Natural killer cell (primary cell): ENCODE data around the gene P2RX7. TPM values are rescaled to one million over a fixed set of nuclear protein-coding genes. Genes with fewer than 3 reads are reported as not detected.
A peak's percentile ranks its signal among the peaks of the same experiment; 100 is the strongest.

ENCODE experiments used
- ATAC-seq, 3 donors: fragments of 150-1000 bp in 2 of 3; fragments of 200-7000 bp in 1 of 3; cut with Tn5 transposase; 1 replicate in 1 of 3; 2 replicates in 2 of 3; pipeline ENCODE4 v1.10.0; 2021; ENCODE audit warnings: mild to moderate bottlenecking in 2 of 3, moderate library complexity in 2 of 3
- DNase-seq, 2 donors: peaks; one replicate each; pipeline versions ENCODE4 v3.0.0 to v3.0.0-alpha.2; 2013 to 2021; ENCODE audit warnings: mixed read lengths in 1 of 2
- H3K27ac ChIP-seq: one replicate; pipeline ENCODE4 v1.5.1; 2013; ENCODE audit warnings: mild to moderate bottlenecking, low read length
- H3K27me3 ChIP-seq: one replicate; pipeline ENCODE4 v1.6.1; 2013; ENCODE audit warnings: low read length; ENCODE audit not compliant: control insufficient read depth, insufficient read depth
- H3K36me3 ChIP-seq: one replicate; pipeline ENCODE4 v1.6.1; 2013; ENCODE audit warnings: low read length; ENCODE audit not compliant: control insufficient read depth, insufficient read depth
- H3K4me1 ChIP-seq: one replicate; pipeline ENCODE4 v1.6.1; 2013; ENCODE audit warnings: low read length; ENCODE audit not compliant: control insufficient read depth, insufficient read depth
- H3K4me3 ChIP-seq: one replicate; pipeline ENCODE4 v1.5.1; 2013; ENCODE audit warnings: low read length
- H3K9me3 ChIP-seq: one replicate; pipeline ENCODE4 v1.6.1; 2013; ENCODE audit warnings: low read length; ENCODE audit not compliant: control insufficient read depth, insufficient read depth
- H3K27ac Mint-ChIP-seq, 2 donors: one replicate each; pipeline ENCODE4 v1.8.0; 2022; ENCODE audit warnings: mild to moderate bottlenecking in 2 of 2, mixed read lengths in 2 of 2, moderate library complexity in 1 of 2
- H3K27me3 Mint-ChIP-seq, 2 donors: one replicate each; pipeline ENCODE4 v1.8.0; 2022; ENCODE audit warnings: low read depth in 2 of 2, mixed read lengths in 2 of 2
- H3K36me3 Mint-ChIP-seq: one replicate; pipeline ENCODE4 v1.8.0; 2022; ENCODE audit warnings: mixed read lengths
- H3K4me1 Mint-ChIP-seq, 2 donors: one replicate each; pipeline ENCODE4 v1.8.0; 2022; ENCODE audit warnings: mixed read lengths in 2 of 2
- H3K4me3 Mint-ChIP-seq: one replicate; pipeline ENCODE4 v1.8.0; 2022; ENCODE audit warnings: mild to moderate bottlenecking, moderate library complexity, mixed read lengths
- H3K9me3 Mint-ChIP-seq, 2 donors: one replicate each; pipeline ENCODE4 v1.8.0; 2022; ENCODE audit warnings: mixed read lengths in 2 of 2
- CTCF ChIP-seq: fragments of 200-600 bp; IDR thresholded peaks from one replicate; pipeline ENCODE4 v1.8.0; 2022; ENCODE audit warnings: antibody characterized with exemption
- WGBS: methylation state at CpG from one replicate; pipeline ENCODE4 v1.1.7; 2013; ENCODE audit warnings: missing lambda C conversion rate; ENCODE audit not compliant: insufficient coverage; 5-methylcytosine and 5-hydroxymethylcytosine counted together
- intact Hi-C: fragments of 100-400 bp; cut with micrococcal nuclease; formaldehyde crosslinking; loops from one replicate; pipeline ENCODE4 v1.14.2; 2022
- total RNA-seq, 4 donors: library from RNA; stranded (reverse); fragments of 120-200 nt in 1 of 4; gene quantifications; one replicate each; pipeline versions ENCODE4 v1.2.3 to v1.2.4, GENCODE V29; 2013 to 2022

P2RX7 gene
- total RNA-seq, 3 donors from 2014 or later (not counting 1 experiment from before 2014, with no cell fraction given) = 14.1 to 22.9 (median 16.7) TPM

DNA sequence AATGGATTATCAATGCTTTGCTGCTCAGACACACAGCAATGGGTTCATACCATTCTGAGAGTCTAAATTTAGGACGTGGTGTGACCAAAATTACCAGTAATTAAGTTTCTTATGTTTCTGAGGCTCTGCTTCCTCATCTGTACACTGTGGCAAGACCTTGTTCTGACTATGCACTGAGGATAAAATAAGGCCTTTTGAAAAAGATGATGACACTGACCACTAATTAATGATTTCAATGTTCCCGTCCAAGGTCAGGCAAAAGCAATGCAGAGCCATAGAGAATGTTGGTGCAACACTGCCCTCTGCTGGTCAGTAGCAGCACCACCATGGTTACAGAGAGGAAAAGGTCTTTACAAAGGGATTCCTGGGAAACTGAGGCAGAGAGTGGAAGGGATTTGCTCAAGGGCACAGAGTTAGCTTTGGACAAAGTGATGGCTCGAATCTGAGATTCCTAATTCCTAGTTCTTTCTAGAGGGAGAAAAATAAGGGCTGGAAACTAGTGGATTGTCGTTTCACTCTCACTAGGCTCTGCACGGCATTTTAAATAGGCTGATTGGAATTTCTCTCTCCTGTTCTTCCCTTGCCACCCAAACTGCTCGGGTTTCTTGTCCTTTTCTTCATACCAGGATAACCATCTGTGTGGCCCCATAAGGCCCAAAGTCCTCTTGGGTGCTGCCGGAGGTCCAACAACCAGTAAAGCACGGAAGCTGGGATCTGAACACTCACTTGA lies 22.3 kb upstream of the P2RX7 start:
- peak; percentile 79 to 92 (median 85) for ATAC-seq
- H3K4me1 ChIP-seq = no peaks in the 10 kb centered on the region
- Mint-ChIP-seq H3K27me3 (peaks cover 0 to 3% of the 10 kb centered on the region in 2 donors), H3K9me3 (no peaks in the 10 kb centered on the region), H3K27ac (peak overlapping the region in 1 of 2 donors; percentile 65), H3K4me1 (peaks cover 6% of the 10 kb centered on the region in 2 donors), H3K36me3 (no peaks in the 10 kb centered on the region), H3K4me3 (no peak overlapping the region)
- no peak overlapping the region for H3K27ac ChIP-seq
- H3K4me3 ChIP-seq = no peak overlapping the region
- peak; percentile 63 to 90 for DNase-seq
- no peaks in the 10 kb centered on the region for H3K36me3 ChIP-seq
- TF ChIP-seq CTCF = peak; percentile 98
- WGBS = 53% methylated on average over 7 of the region's 8 CpGs
- no peaks in the 10 kb centered on the region for H3K27me3 ChIP-seq
- no peaks in the 10 kb centered on the region for H3K9me3 ChIP-seq
- intact Hi-C loops = loop anchor here (1.0 to 2.0 kb wide), 5 partner anchors 50 to 528 kb away; no protein-coding TSS in a partner anchor

DNA sequence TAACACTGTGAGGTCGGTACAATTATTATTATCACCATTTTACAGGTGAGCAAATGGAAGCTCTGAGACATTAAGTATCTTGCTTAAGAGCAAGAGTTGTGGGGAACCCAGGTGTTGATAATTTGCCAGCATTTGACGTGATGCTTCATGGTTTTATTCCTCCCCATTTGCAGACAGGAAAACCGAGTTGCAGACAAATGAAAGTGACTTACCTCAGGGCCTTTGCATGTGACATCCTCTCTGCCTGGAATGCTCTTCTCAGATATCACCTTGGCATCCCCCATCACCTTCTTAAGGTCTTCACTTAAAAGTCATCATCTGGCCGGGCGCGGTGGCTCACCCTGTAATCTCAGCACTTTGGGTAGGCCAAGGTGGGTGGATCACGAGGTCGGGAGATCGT lies 21.0 kb upstream of the P2RX7 start:
- intact Hi-C loops = loop anchor here (2.0 kb wide), 1 partner anchor 529 kb away; no protein-coding TSS in a partner anchor
- DNase-seq = no peak
- no peaks in the 10 kb centered on the region for H3K4me1 ChIP-seq
- Mint-ChIP-seq H3K27me3 (peaks cover 0 to 3% of the 10 kb centered on the region in 2 donors), H3K9me3 (no peaks in the 10 kb centered on the region), H3K27ac (no peak overlapping the region), H3K36me3 (no peaks in the 10 kb centered on the region), H3K4me3 (no peak overlapping the region), H3K4me1 (peaks cover 6% of the 10 kb centered on the region in 2 donors)
- no peaks in the 10 kb centered on the region for H3K9me3 ChIP-seq
- no peaks in the 10 kb centered on the region for H3K27me3 ChIP-seq
- WGBS = 75% methylated on average over 9 of the region's 9 CpGs
- no peak for ATAC-seq
- H3K27ac ChIP-seq = no peak overlapping the region
- no peak for TF ChIP-seq CTCF
- H3K4me3 ChIP-seq = no peak overlapping the region
- no peaks in the 10 kb centered on the region for H3K36me3 ChIP-seq

- no peak for TF ChIP-seq CTCF
- ATAC-seq = no peak
- Mint-ChIP-seq H3K36me3 (no peaks in the 10 kb centered on the region), H3K27me3 (peaks cover 0 to 3% of the 10 kb centered on the region in 2 donors), H3K27ac (no peak overlapping the region), H3K9me3 (no peaks in the 10 kb centered on the region), H3K4me1 (peaks cover 6% of the 10 kb centered on the region in 2 donors), H3K4me3 (no peak overlapping the region)
- Histone ChIP-seq H3K27ac (no peak overlapping the region), H3K27me3 (no peaks in the 10 kb centered on the region), H3K9me3 (no peaks in the 10 kb centered on the region), H3K4me1 (no peaks in the 10 kb centered on the region), H3K36me3 (no peaks in the 10 kb centered on the region), H3K4me3 (no peak overlapping the region)
- WGBS = 48% methylated on average over 2 of the region's 4 CpGs
- DNase-seq = no peak
- intact Hi-C loops = no loop called here
Observed at GRCh38 chr12:121112496-121112895, 20.2 kb upstream of the P2RX7 start.

DNA sequence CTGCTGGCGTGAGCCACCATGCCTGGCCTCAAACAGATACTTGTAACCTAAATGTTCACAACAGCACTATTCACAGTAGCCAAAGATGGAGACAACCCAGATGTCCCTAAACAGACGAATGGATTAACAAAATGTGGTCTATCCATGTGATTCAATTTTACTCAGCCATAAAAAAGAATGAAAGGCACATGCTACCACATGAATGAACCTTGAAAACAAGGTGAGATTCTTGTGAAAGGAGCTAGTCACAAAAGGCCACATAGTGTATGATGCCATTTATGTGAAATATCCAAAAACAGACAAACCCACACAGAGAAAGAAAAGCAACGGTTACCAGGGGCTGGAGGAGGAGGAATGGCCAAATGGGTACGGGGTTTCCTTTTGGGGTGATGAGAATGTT lies 19.6 kb upstream of the P2RX7 start:
- Histone ChIP-seq H3K27ac (no peak overlapping the region), H3K36me3 (no peaks in the 10 kb centered on the region), H3K4me1 (no peaks in the 10 kb centered on the region), H3K4me3 (no peak overlapping the region), H3K9me3 (no peaks in the 10 kb centered on the region), H3K27me3 (no peaks in the 10 kb centered on the region)
- H3K4me1 Mint-ChIP-seq = peaks cover 6% of the 10 kb centered on the region in 2 donors
- no peak overlapping the region for H3K27ac Mint-ChIP-seq
- intact Hi-C loops = no loop called here
- 63% methylated on average over 4 of the region's 4 CpGs for WGBS
- no peak overlapping the region for H3K4me3 Mint-ChIP-seq
- DNase-seq = no peak
- H3K36me3 Mint-ChIP-seq = no peaks in the 10 kb centered on the region
- peaks cover 0 to 3% of the 10 kb centered on the region in 2 donors for H3K27me3 Mint-ChIP-seq
- ATAC-seq = no peak
- no peaks in the 10 kb centered on the region for H3K9me3 Mint-ChIP-seq
- TF ChIP-seq CTCF = no peak
